ENCODE data around the gene CEP104.

Gene CEP104

GRCh38 chr1:3893190-3893589, 36.2 kb upstream of the CEP104 start:
- no peak for DNase-seq

DNA sequence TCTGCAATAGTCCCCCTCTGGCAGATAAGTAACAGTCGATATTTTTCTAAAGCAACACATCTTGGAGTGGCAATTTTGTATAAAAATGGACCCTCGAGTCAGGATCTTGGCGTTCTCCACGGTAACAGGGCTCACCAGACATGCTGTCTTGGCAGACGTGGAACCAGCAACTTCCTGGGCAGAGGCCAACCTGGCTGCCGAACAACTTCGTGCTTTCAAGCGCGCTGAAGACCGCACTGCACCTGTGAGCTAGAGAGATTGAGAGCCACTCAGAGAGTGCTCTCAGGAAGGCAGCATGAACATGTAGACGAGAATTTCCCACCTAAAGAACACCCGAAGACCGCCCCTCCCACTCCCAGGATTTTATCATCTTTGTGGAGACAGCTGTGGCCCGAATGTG, 35.7 kb upstream of the CEP104 start:
- DNase-seq = no peak

- no peak for DNase-seq
Observed at GRCh38 chr1:3891329-3891865, 34.4 kb upstream of the CEP104 start.

- DNase-seq = peak; percentile 34
Observed at GRCh38 chr1:3890389-3891328, 33.6 kb upstream of the CEP104 start.

DNA sequence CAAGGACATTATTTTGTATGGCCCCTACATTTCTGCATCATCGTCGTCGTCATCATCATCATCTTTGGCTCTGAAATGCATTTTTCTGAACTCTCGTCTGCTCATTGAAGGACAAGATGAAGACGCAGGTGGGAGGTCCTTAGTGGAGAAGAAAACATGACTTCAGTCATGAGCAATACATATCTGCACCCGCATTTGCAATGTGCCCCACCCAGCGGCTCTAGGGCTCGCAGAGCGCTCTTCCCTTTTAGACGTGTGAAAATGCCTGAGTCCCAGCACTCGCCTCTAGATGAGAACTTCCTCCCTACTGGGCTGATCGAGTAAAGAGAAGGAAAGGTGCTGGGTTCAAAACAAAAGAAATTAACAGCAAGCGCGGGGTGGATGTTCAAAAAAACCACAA, 32.9 kb upstream of the CEP104 start:
- DNase-seq = peak; percentile 11

DNA sequence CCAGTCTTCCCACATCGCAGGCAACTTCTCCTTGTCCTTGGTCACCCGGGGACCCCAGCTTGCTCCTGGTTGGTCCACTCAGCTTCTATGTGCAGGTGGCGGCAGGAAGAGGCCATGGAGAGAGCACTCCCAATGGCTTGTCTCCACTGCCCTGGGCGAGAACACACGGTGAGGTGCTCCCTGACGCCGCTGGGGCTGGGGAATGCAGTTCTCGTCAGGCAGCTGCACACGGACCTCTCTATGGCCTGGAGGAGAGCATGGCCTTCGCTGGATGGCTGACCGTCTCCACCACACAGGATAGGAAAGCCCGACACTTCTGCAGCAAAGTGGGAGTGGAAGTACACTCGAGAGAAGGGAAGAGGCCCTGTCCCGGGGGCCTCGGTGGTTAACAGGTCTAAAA, 31.3 kb upstream of the CEP104 start:
- DNase-seq = no peak

- DNase-seq = no peak
Observed at GRCh38 chr1:3886691-3887090, 29.7 kb upstream of the CEP104 start.

DNA sequence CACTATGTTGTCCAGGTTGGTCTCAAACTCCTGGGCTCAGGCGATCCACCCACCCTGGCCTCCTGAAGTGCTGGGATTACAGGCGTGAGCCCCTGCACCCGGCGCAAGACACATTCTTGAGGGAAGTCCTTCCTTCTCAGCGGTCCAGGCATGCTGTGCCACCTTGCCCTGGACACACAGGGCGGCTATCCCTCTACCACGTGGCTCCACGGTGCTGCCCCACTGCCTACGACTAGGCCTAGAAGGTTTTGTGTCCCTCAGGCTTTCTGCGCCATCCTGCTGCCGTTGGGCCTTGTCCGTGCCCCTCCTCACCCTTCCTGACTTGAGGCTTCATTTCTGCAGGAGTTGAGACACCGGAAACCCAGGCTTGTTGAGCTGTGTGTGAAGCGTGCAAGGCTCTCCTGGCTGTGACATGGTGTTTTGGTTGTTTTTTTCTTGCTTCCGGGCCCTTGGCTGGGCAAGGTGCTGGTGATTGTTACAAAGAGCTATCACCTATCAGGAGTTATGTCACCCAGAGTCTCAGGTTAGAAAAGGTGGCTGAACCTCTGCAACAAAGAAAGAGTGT, 29.2 kb upstream of the CEP104 start:
- DNase-seq = no peak

- DNase-seq = no peak
Observed at GRCh38 chr1:3885611-3886010, 28.6 kb upstream of the CEP104 start.

DNA sequence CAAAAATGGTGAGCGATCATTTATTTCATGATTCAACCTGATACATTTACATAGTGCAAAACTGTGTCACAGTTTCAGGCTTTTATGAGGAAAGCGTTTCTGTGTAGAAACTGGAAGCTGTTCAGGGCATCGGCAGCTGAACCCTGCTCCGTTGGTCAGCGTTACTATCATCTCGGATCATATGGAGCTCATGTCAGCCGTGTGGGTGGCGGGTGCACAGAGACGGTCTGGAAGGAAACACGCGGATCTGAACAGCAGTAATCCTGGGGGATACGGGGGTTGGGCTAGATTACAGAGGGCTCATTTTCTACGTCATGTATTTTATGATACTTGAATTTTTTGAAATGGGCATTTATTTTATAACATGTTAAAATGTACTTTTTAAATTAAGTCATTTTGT, 28.0 kb upstream of the CEP104 start:
- no peak for DNase-seq

- peak; percentile 47 for DNase-seq
Observed at GRCh38 chr1:3883194-3883925, 26.3 kb upstream of the CEP104 start.

GRCh38 chr1:3881193-3881480, 24.1 kb upstream of the CEP104 start:
- DNase-seq = no peak

DNA sequence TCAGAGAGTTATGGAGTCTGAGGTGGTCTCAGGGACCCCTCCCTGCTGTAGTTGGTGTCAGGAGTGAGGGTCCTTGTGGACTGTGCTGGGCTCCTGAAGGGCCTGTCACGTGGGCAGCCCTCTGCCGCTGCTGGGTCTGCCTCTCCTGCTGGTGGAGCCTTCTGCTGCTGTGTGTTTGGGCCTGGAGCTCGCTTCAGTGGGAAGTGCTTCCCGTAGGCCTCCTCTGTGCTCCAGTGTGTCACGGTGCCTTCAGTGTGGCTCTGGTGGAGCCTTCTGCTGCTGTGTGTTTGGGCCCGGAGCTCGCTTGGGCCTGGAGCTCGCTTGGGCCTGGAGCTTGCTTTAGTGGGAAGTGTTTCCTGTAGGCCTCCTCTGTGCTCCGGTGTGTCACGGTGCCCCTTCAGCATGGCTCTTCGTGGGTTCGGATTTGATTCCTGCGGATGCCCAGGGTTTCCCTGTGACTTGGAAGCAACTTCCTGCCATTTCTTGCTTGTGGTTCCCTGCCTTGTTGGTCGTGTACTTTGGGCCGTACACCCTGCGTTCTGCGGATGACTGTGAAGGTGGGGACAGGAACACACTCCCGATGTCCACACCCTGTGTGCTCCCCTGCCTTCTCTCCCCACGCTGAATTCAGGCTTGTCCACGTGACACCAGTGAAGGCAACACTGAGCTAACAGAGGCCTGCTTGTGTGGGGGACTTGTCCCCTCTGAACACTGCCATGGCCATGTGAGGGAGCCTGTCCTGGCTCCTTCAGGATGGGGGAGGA, 23.6 kb upstream of the CEP104 start:
- no peak for DNase-seq

GRCh38 chr1:3879787-3880428, 22.9 kb upstream of the CEP104 start:
- DNase-seq = no peak

GRCh38 chr1:3879099-3879498, 22.1 kb upstream of the CEP104 start:
- DNase-seq = no peak

DNA sequence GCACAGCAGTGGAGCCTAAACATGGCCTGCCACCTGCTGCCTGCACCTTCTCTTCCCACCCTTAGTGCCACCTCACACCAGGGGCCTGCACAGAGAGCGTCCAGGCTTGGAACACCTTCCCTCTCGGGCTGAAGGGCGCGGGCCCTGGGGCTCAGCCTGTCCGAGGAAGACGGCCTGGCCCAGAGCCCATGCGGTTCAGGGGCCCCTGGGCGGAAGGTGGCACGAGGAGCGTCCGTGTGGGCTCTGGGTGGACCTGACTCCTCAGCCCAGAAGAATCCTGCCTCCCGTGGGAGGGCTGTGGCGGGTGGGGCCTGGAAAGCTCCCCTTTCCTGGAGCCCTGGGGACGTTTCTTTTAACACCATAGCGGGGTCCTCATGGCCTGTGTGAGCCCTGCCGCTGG, 19.7 kb upstream of the CEP104 start:
- no peak for DNase-seq

DNA sequence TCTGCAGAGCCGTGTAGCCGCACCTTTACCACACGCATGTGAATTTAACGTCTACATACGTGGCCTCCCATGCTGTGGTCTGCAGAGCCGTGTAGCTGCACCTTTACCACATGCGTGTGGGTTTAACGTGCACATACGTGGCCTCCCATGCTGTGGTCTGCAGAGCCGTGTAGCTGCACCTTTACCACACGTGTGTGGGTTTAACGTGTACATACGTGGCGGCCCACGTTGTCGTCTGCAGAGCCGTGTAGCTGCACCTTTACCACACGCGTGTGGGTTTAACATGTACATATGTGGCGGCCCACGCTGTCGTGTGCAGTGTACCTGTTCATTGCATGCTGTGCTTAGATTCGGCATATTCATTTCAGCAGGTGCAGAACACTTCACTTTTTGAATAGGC, 17.7 kb upstream of the CEP104 start:
- DNase-seq = no peak

DNA sequence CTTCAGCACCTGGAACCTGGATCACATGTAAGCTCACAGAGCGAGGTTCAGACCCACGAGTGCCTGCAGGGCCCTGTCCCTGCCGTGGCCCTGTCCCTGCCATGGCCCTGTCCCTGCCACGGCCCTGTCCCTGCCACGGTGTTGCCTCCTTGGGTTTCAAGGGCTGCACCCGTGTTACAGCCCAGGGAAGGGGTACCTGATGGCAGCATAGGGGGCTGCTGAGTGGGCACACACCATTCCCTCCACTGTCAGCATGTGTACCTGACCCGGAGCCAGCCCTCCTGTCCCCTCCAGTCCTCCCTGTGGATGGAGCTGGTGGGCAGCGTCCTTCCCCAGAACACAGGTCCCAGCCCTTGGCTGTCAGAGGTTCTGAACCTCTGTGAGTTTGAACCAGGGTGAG, 15.5 kb upstream of the CEP104 start:
- DNase-seq = no peak

GRCh38 chr1:3871451-3871805, 14.4 kb upstream of the CEP104 start:
- no peak for DNase-seq

DNA sequence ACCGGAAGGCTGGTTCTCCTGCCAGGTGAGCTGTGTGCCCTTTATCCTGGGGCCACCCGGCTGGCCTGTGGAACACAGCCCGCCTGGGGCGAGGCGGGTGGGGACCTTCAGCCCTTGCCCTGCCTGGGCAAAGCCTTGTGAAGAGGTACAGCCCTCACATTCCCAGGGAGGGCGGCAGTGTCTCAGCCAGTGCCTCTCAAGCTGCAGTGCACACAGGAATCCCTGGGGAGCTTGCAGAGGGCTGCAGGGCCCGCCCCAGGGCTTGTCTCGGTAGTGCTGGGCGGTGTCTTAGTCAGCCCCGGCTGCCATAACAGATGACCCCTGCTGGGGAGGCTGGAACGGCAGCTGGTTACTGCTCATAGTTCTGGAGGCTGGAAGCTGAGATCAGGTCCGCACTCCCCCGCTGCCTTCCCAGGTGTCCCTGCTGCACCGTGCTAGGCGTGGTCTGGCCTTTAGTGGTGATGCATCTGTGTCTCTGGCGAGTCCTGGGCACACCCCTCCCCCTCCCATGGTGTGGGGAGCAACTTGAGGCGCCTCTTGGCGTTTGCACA, 12.8 kb upstream of the CEP104 start:
- DNase-seq = no peak

DNA sequence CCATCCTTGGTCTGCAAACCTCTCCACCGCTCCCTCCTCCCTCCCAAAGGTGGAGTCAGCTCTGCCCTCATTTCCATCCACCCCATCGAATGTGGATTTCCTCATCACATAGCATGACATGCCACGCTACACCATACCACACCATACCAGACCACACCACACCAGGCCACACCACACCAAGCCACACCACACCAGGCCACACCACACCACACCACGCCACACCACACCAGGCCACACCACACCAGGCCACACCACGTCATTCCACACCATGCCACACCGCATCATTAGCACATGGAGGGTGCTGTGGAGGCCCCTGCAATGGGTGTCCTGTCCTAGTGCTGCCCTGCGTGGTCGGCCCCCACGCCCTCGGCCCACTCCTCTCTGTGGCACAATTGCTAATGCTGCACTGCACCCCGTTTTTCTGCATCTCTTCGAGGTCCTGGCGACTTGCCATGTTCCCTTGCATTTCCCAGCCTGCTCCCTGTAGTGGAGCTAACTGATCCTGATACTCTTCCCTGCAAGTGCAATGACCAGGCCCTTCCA, 11.5 kb upstream of the CEP104 start:
- no peak for DNase-seq

DNA sequence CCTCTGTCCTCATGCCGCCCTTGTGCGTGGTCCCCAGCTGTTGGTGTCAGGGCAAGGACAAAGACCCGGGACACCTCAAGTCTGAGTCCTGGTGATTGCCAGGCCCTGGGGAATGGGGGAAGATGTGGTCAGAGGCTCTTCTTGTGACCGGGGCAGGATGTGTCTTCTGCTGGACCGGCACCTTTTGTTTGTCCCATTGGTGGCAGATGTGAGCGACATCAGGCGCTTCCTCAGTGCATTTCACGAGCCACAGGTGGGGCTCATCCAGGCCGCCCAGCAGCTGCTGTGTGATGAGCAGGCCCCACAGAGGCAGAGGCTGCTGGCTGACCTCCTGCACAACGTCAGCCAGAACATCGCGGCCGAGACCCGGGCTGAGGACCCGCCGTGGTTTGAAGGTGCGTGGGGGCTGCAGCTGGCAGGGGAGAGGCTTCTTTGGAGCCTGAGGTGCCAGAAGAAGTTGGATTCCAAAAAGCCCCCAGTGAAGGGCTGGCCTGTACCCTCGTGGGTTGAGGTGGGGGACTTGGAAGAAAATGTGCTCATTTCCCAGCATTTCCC, 8.7 kb upstream of the CEP104 start:
- no peak for DNase-seq

All from central memory CD4-positive, alpha-beta T cell (primary cell).